Prostate gland (tissue), 2 donors: Measurements from ENCODE around the gene PAK1.

Experiments
- POLR2A ChIP-seq: fragments of 450-650 bp; IDR thresholded peaks from one replicate; pipeline ENCODE4 v1.6.1; 2016; ENCODE audit warnings: antibody characterized with exemption, mild to moderate bottlenecking
- TF ChIP-seq, protein P1 (sequence below), 4 experiments: fragments of 200-600 bp in 2 of 4; fragments of 450-650 bp in 2 of 4; sonication (generic) in 2 of 4; IDR thresholded peaks; 1 replicate in 3 of 4; 2 replicates in 1 of 4; pipeline ENCODE4 v1.5.1; 2016 to 2019; ENCODE audit warnings: antibody characterized with exemption in 4 of 4, mild to moderate bottlenecking in 2 of 4, moderate library complexity in 2 of 4

- TF ChIP-seq, protein P1, sequence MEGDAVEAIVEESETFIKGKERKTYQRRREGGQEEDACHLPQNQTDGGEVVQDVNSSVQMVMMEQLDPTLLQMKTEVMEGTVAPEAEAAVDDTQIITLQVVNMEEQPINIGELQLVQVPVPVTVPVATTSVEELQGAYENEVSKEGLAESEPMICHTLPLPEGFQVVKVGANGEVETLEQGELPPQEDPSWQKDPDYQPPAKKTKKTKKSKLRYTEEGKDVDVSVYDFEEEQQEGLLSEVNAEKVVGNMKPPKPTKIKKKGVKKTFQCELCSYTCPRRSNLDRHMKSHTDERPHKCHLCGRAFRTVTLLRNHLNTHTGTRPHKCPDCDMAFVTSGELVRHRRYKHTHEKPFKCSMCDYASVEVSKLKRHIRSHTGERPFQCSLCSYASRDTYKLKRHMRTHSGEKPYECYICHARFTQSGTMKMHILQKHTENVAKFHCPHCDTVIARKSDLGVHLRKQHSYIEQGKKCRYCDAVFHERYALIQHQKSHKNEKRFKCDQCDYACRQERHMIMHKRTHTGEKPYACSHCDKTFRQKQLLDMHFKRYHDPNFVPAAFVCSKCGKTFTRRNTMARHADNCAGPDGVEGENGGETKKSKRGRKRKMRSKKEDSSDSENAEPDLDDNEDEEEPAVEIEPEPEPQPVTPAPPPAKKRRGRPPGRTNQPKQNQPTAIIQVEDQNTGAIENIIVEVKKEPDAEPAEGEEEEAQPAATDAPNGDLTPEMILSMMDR (IDR thresholded peaks at IDR 0.05), result no peak
- TF ChIP-seq POLR2A, result no peak
Observed at GRCh38 chr11:77517753-77518152, 43.9 kb upstream of the PAK1 start.
